ENCODE measurements around the gene SRA1. TPM values are rescaled to one million over a fixed set of nuclear protein-coding genes. Genes with fewer than 3 reads are reported as not detected.
A peak's percentile ranks its signal among the peaks of the same experiment; 100 is the strongest.

SRA1 gene
- total and polyA plus RNA-seq, 2 experiments from 2014 or later = 22.8 to 80.6 TPM

DNA sequence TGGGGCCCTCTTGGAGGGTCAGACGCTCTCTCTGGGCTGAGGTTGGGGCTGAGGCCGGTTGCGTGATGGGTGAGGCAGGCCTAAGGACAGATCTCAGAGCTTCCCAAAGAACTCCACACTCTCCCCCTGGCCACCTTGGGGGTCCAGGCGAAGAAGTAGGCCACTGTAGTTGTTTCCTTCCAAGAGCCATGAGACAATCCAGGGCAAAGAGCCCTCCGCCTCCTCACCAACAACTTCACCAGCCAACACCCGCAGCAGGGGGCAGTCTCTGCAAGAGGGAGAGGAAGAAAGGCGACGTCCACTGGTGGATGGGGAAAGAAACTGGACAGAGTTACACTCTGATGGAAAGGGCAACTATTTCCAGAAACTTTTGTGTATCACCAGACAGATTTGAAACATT lies 18.0 kb upstream of the SRA1 start:
- TF ChIP-seq, protein P1, sequence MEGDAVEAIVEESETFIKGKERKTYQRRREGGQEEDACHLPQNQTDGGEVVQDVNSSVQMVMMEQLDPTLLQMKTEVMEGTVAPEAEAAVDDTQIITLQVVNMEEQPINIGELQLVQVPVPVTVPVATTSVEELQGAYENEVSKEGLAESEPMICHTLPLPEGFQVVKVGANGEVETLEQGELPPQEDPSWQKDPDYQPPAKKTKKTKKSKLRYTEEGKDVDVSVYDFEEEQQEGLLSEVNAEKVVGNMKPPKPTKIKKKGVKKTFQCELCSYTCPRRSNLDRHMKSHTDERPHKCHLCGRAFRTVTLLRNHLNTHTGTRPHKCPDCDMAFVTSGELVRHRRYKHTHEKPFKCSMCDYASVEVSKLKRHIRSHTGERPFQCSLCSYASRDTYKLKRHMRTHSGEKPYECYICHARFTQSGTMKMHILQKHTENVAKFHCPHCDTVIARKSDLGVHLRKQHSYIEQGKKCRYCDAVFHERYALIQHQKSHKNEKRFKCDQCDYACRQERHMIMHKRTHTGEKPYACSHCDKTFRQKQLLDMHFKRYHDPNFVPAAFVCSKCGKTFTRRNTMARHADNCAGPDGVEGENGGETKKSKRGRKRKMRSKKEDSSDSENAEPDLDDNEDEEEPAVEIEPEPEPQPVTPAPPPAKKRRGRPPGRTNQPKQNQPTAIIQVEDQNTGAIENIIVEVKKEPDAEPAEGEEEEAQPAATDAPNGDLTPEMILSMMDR (IDR thresholded peaks at IDR 0.05; ENCODE audit: low read depth, low read length) = peak; percentile 62
- Histone ChIP-seq H3K9me3 (ENCODE audit: low read depth) (no peaks in the 10 kb centered on the region), H3K36me3 (no peaks in the 10 kb centered on the region), H3K4me3 (no peak overlapping the region), H3K4me1 (ENCODE audit: low read depth) (no peaks in the 10 kb centered on the region), H3K27ac (no peak overlapping the region), H3K27me3 (no peaks in the 10 kb centered on the region)
- peak in 1 of 2 donors; percentile 80 for DNase-seq (ENCODE audit: low read depth in 1 of 2, low spot score in 1 of 2)

DNA sequence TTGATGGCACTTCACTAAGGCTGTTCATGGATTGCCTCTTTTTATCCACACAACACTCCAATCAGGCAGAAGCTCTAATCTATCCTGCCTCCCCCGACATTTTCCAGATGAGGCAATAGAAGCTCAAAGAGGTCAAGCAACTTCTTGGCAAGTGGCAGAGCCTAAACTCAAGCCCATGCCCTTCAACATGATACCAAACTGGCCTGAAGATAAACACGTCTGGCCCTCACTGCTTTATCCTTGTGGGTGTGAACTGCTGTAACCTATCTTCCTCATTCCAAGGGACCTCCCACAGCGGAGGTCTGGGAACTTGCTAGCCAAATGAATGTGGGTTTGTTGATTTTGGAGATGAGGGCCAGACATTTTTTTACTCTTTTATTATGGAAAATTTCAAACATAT lies 16.9 kb upstream of the SRA1 start:
- peak in 1 of 2 donors; percentile 95 for DNase-seq (ENCODE audit: low read depth in 1 of 2, low spot score in 1 of 2)
- Histone ChIP-seq H3K4me1 (ENCODE audit: low read depth) (no peaks in the 10 kb centered on the region), H3K36me3 (no peaks in the 10 kb centered on the region), H3K27ac (no peak overlapping the region), H3K27me3 (no peaks in the 10 kb centered on the region), H3K4me3 (no peak overlapping the region), H3K9me3 (ENCODE audit: low read depth) (no peaks in the 10 kb centered on the region)
- TF ChIP-seq, protein P1 (IDR thresholded peaks at IDR 0.05; ENCODE audit: low read depth, low read length) = no peak

DNA sequence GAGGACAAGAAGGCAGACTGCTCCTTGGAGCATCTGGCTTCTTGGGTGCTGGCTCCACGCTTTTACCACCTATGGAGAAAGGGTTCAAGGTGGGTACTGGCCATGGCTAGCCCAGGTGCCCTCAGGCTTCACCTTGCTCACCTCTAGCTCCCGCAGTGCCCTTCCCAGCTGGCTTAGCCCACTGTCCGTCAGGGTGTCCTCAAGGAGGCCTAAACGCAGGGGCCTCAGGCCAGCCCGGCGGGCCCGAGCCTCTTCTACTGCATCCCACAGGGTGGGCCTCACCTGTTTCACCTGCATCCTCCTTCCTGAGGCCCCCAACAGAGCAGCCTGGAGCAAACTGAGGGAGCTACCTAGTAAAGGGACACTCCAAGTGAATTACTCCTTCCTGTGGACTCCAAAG lies 16.4 kb upstream of the SRA1 start:
- TF ChIP-seq, protein P1 (IDR thresholded peaks at IDR 0.05; ENCODE audit: low read depth, low read length) = no peak
- Histone ChIP-seq H3K4me3 (no peak overlapping the region), H3K27me3 (no peaks in the 10 kb centered on the region), H3K27ac (no peak overlapping the region), H3K9me3 (ENCODE audit: low read depth) (no peaks in the 10 kb centered on the region), H3K4me1 (ENCODE audit: low read depth) (no peaks in the 10 kb centered on the region), H3K36me3 (no peaks in the 10 kb centered on the region)
- DNase-seq (ENCODE audit: low read depth in 1 of 2, low spot score in 1 of 2) = no peak

DNA sequence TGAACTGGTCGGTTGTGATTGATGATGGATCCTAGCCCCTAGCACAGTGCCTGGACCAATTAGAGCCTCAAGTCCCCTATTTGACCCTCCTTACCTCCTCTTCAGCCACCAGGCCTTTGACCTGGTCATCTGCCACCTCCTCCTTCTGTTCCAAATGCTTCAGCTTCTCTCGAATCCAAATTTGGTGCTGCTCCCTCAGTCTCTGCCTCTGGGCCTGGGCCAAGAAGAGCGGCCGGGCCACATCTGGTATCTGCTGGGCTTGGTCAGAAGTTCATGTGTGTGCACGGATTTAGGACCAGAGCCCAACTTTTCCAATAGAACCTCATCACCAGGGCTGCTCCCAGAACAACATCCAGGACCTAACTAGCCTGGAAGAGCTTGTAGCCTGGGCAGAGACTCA lies 13.8 kb upstream of the SRA1 start:
- Histone ChIP-seq H3K9me3 (ENCODE audit: low read depth) (no peaks in the 10 kb centered on the region), H3K4me1 (ENCODE audit: low read depth) (no peaks in the 10 kb centered on the region), H3K4me3 (no peak overlapping the region), H3K36me3 (no peaks in the 10 kb centered on the region), H3K27me3 (no peaks in the 10 kb centered on the region), H3K27ac (no peak overlapping the region)
- no peak for DNase-seq (ENCODE audit: low read depth in 1 of 2, low spot score in 1 of 2)
- TF ChIP-seq, protein P1 (IDR thresholded peaks at IDR 0.05; ENCODE audit: low read depth, low read length) = no peak

DNA sequence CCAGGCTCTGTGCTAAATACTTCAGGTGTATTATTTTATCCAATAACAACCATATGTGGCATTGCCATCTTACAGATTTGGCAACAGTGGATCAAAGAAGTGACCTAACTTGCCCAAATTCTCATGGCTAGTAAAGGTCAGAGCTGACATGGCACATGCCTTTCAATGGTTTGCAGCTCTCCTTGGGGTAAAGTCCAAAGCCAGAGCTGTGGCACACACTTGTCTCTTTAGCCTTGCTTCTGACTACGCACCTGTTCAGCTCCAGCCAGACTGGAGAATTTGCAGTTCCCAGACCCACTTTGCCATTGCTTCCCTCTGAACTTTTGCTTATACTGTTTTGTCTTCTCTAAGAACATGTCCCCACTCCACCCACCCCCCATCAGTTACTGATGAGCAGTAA lies 13.2 kb upstream of the SRA1 start:
- Histone ChIP-seq H3K9me3 (ENCODE audit: low read depth) (no peaks in the 10 kb centered on the region), H3K27me3 (no peaks in the 10 kb centered on the region), H3K4me1 (ENCODE audit: low read depth) (peaks cover 5% of the 10 kb centered on the region), H3K36me3 (no peaks in the 10 kb centered on the region), H3K4me3 (no peak overlapping the region), H3K27ac (no peak overlapping the region)
- DNase-seq (ENCODE audit: low read depth in 1 of 2, low spot score in 1 of 2) = no peak
- TF ChIP-seq, protein P1 (IDR thresholded peaks at IDR 0.05; ENCODE audit: low read depth, low read length) = no peak

DNA sequence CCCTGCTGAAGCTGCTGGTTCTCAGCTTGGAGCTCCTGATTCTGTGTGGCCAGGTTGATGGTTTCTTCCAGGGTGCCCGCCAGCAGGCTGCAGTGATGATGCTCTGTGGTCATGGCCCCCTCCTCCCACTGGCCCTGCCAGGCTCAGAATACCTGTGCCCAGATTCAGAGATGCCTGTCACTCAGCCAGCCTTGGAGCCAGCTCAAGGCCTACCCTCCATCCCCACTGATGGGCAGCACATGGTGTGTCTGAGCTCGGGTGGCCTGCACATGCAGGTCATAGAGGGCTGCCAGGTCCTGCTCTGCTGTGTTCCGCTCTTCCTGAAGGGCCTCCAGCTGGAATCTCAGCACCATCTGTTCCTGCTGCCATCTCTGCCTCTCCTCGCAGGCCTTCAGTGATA lies 12.8 kb upstream of the SRA1 start:
- H3K27me3 ChIP-seq = no peaks in the 10 kb centered on the region
- H3K9me3 ChIP-seq (ENCODE audit: low read depth) = no peaks in the 10 kb centered on the region
- TF ChIP-seq, protein P1 (IDR thresholded peaks at IDR 0.05; ENCODE audit: low read depth, low read length) = no peak
- no peaks in the 10 kb centered on the region for H3K36me3 ChIP-seq
- no peak overlapping the region for H3K4me3 ChIP-seq
- peaks cover 6% of the 10 kb centered on the region for H3K4me1 ChIP-seq (ENCODE audit: low read depth)
- no peak overlapping the region for H3K27ac ChIP-seq
- no peak for DNase-seq (ENCODE audit: low read depth in 1 of 2, low spot score in 1 of 2)
